ENCODE measurements around the gene KRT74. TPM values are rescaled to one million over a fixed set of nuclear protein-coding genes. Genes with fewer than 3 reads are reported as not detected.
"Not testable (repeated sequence)": the region's sequence is repeated elsewhere in the genome, so short reads cannot be mapped to it uniquely, and the experiment has no call there.

Gene KRT74
- total RNA-seq, 1 donor from 2014 or later = not detected

DNA sequence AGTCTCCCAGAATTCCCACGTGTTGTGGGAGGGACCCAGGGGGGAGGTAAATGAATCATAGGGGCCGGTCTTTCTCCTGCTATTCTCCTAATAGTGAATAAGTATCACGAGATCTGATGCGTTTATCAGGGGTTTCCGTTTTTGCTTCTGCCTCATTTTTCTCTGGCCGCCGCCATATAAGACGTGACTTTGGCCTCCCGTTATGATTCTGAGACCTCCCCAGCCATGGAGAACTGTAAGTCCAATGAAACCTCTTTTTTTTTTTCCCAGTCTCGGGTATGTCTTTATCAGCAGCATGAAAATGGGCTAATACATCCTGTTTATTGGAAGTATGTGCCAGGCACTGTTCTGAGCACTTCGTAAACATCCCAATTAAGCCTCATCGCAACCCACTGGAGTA, 26.8 kb upstream of the KRT74 start:
- TF ChIP-seq, protein P1, sequence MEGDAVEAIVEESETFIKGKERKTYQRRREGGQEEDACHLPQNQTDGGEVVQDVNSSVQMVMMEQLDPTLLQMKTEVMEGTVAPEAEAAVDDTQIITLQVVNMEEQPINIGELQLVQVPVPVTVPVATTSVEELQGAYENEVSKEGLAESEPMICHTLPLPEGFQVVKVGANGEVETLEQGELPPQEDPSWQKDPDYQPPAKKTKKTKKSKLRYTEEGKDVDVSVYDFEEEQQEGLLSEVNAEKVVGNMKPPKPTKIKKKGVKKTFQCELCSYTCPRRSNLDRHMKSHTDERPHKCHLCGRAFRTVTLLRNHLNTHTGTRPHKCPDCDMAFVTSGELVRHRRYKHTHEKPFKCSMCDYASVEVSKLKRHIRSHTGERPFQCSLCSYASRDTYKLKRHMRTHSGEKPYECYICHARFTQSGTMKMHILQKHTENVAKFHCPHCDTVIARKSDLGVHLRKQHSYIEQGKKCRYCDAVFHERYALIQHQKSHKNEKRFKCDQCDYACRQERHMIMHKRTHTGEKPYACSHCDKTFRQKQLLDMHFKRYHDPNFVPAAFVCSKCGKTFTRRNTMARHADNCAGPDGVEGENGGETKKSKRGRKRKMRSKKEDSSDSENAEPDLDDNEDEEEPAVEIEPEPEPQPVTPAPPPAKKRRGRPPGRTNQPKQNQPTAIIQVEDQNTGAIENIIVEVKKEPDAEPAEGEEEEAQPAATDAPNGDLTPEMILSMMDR (IDR thresholded peaks at IDR 0.05; ENCODE audit: unreplicated experiment) = no peak
- no peaks in the 10 kb centered on the region for H3K4me1 Mint-ChIP-seq (ENCODE audit: unreplicated experiment)
- DNase-seq (ENCODE audit: low spot score) = no peak
- H3K27ac Mint-ChIP-seq (ENCODE audit: unreplicated experiment) = no peak overlapping the region
- no peaks in the 10 kb centered on the region for H3K9me3 Mint-ChIP-seq (ENCODE audit: unreplicated experiment)
- H3K27me3 Mint-ChIP-seq (ENCODE audit: unreplicated experiment) = no peaks in the 10 kb centered on the region
- H3K4me3 Mint-ChIP-seq (ENCODE audit: unreplicated experiment) = no peak overlapping the region
- H3K36me3 Mint-ChIP-seq (ENCODE audit: low read depth, unreplicated experiment) = no peaks in the 10 kb centered on the region

DNA sequence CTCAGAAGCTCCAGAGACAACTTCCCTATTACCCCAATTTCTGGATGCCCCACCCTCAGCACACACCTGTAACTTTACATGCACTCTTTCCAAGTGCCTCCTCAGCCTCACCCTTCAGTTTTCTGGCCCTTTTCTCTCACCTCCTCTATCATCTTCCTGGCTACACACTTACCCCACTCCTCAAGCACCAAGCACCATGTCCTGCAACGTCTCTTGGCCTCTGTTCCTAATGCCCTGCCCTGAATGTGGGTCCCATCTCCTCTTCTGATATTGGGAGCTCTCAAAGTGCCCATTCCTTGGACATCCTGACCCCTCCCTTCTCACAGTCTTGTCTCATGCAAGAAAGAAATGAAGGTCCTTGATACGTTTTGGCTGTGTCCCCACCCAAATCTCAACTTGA, 26.4 kb upstream of the KRT74 start:
- H3K27ac Mint-ChIP-seq (ENCODE audit: unreplicated experiment) = no peak overlapping the region
- H3K4me1 Mint-ChIP-seq (ENCODE audit: unreplicated experiment) = no peaks in the 10 kb centered on the region
- H3K27me3 Mint-ChIP-seq (ENCODE audit: unreplicated experiment) = no peaks in the 10 kb centered on the region
- no peaks in the 10 kb centered on the region for H3K9me3 Mint-ChIP-seq (ENCODE audit: unreplicated experiment)
- no peaks in the 10 kb centered on the region for H3K36me3 Mint-ChIP-seq (ENCODE audit: low read depth, unreplicated experiment)
- TF ChIP-seq, protein P1 (IDR thresholded peaks at IDR 0.05; ENCODE audit: unreplicated experiment) = no peak
- DNase-seq (ENCODE audit: low spot score) = no peak
- H3K4me3 Mint-ChIP-seq (ENCODE audit: unreplicated experiment) = no peak overlapping the region

DNA sequence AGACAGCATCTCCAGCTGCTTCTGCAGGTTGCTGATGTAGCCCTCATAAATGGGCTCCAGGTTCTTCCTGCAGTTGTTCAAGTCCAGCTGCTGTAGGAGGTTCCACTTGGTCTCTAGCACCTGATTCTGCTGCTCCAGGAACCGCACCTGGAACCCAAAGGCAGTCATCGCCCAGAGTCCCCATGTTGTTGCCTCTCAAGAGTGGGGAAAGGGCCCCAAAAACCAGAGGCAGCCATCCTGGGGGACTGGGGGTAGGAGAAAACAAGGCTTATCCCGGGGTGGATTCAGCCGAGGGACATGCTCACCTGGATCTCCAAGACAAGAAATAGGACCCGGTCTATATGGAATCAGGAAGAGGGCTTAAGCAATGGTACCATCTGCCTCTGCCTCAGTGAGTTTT, 25.3 kb upstream of the KRT74 start:
- no peaks in the 10 kb centered on the region for H3K4me1 Mint-ChIP-seq (ENCODE audit: unreplicated experiment)

DNA sequence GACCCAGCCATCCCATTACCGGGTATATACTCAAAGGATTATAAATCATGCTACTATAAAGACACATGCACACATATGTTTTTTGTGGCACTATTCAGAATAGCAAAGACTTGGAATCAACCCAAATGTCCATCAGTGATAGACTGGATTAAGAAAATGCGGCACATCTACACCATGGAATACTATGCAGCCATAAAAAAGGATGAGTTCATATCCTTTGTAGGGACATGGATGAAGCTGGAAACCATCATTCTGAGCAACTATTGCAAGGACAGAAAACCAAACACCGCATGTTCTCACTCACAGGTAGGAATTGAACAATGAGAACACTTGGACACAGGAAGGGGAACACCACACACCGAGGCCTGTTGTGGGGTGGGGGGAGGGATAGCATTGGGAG, 20.6 kb upstream of the KRT74 start:
- not testable (repeated sequence) for H3K4me3 Mint-ChIP-seq (ENCODE audit: unreplicated experiment); H3K27me3 Mint-ChIP-seq (ENCODE audit: unreplicated experiment); H3K9me3 Mint-ChIP-seq (ENCODE audit: unreplicated experiment); H3K36me3 Mint-ChIP-seq (ENCODE audit: low read depth, unreplicated experiment); H3K4me1 Mint-ChIP-seq (ENCODE audit: unreplicated experiment); H3K27ac Mint-ChIP-seq (ENCODE audit: unreplicated experiment); DNase-seq (ENCODE audit: low spot score)

More for the DNA sequence above, 25.3 kb upstream of the KRT74 start:
- H3K27ac Mint-ChIP-seq (ENCODE audit: unreplicated experiment) = no peak overlapping the region
- DNase-seq (ENCODE audit: low spot score) = no peak
- H3K4me3 Mint-ChIP-seq (ENCODE audit: unreplicated experiment) = no peak overlapping the region
- no peaks in the 10 kb centered on the region for H3K9me3 Mint-ChIP-seq (ENCODE audit: unreplicated experiment)
- TF ChIP-seq, protein P1 (IDR thresholded peaks at IDR 0.05; ENCODE audit: unreplicated experiment) = no peak
- H3K36me3 Mint-ChIP-seq (ENCODE audit: low read depth, unreplicated experiment) = no peaks in the 10 kb centered on the region
- no peaks in the 10 kb centered on the region for H3K27me3 Mint-ChIP-seq (ENCODE audit: unreplicated experiment)

DNA sequence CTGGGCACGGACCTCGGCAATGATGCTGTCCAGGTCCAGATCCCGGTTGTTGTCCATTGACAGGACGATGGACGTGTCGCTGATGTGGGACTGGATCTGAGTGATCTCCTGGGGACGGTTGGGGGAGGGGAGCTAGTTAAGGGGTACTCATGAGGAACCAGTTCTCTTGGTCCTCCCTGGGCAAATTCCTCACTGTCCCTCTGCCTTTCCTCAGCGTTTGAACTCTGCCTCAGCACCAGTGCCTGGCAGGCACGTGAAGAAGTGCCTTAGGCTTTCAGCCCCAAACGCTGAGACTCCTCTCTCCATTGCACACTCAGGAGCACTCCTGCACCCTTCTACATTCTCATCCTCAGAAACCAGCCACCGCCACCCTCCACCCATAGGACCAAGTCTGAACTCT, 17.9 kb upstream of the KRT74 start:
- DNase-seq (ENCODE audit: low spot score) = no peak
- TF ChIP-seq, protein P1 (IDR thresholded peaks at IDR 0.05; ENCODE audit: unreplicated experiment) = no peak
- H3K4me3 Mint-ChIP-seq (ENCODE audit: unreplicated experiment) = no peak overlapping the region
- H3K9me3 Mint-ChIP-seq (ENCODE audit: unreplicated experiment) = peaks cover 10% of the 10 kb centered on the region
- no peaks in the 10 kb centered on the region for H3K4me1 Mint-ChIP-seq (ENCODE audit: unreplicated experiment)
- peaks cover 9% of the 10 kb centered on the region for H3K27me3 Mint-ChIP-seq (ENCODE audit: unreplicated experiment)
- peaks cover 10% of the 10 kb centered on the region for H3K36me3 Mint-ChIP-seq (ENCODE audit: low read depth, unreplicated experiment)
- H3K27ac Mint-ChIP-seq (ENCODE audit: unreplicated experiment) = no peak overlapping the region

DNA sequence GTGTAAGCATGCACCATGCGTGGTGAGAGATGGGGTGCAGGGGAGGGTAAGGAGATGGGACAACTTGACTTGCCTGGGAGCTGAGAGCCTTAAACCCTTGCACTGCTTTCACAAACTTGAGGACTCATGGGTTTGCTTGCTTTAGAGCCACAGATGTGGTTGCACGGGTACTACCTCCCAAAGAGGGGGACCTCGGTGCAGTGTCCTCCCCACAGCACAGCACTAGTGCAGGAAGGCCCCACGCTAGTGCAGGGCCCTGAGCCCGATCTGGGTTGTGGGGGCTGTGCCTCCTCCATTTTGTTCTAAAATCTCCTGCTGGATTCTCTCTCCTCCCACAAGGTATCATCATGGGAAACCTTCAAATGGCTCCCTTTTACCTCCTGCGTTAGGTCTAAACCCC, 16.4 kb upstream of the KRT74 start:
- H3K27me3 Mint-ChIP-seq (ENCODE audit: unreplicated experiment) = peaks cover 9% of the 10 kb centered on the region

More for the DNA sequence above, 16.4 kb upstream of the KRT74 start:
- H3K4me1 Mint-ChIP-seq (ENCODE audit: unreplicated experiment) = no peaks in the 10 kb centered on the region
- no peak overlapping the region for H3K4me3 Mint-ChIP-seq (ENCODE audit: unreplicated experiment)
- H3K27ac Mint-ChIP-seq (ENCODE audit: unreplicated experiment) = no peak overlapping the region
- TF ChIP-seq, protein P1 (IDR thresholded peaks at IDR 0.05; ENCODE audit: unreplicated experiment) = no peak
- H3K36me3 Mint-ChIP-seq (ENCODE audit: low read depth, unreplicated experiment) = peaks cover 10% of the 10 kb centered on the region
- DNase-seq (ENCODE audit: low spot score) = no peak
- peaks cover 10% of the 10 kb centered on the region for H3K9me3 Mint-ChIP-seq (ENCODE audit: unreplicated experiment)

All from endothelial cell (in vitro differentiated cells).